ENCODE measurements around the gene RALGAPA2.

- no peak for TF ChIP-seq CTCF (IDR thresholded peaks at IDR 0.05; ENCODE audit: poor library complexity, severe bottlenecking)
- TF ChIP-seq POLR2AphosphoS5 (IDR thresholded peaks at IDR 0.05): no peak
- no peak for TF ChIP-seq RAD21 (conservative IDR thresholded peaks at IDR 0.05)
- no peak for TF ChIP-seq EZH2 (IDR thresholded peaks at IDR 0.05; ENCODE audit: borderline replicate concordance, insufficient read depth, low read length, poor library complexity, severe bottlenecking)
- no peak for TF ChIP-seq SMC3 (conservative IDR thresholded peaks at IDR 0.05; ENCODE audit: poor library complexity)
Observed at GRCh38 chr20:20606881-20607280, 105.6 kb downstream of the RALGAPA2 start.

All from neural cell (in vitro differentiated cells).